Stimulated activated effector memory CD8-positive, alpha-beta T cell treated with anti-CD3 and anti-CD28 coated beads, Interleukin-12 subunit alpha, Interleukin-12 subunit beta, amount 100 ng/mL, for 72 hours (primary cell): ENCODE data around the gene PLSCR1.
"Not testable (repeated sequence)": the region's sequence is repeated elsewhere in the genome, so short reads cannot be mapped to it uniquely, and the experiment has no call there.

ENCODE experiments used
- ATAC-seq: fragments of 150-1000 bp; cut with Tn5 transposase; 2 replicates; pipeline ENCODE4 v1.10.0; 2021
- DNase-seq, 2 donors: peaks; one replicate each; pipeline ENCODE4 v3.0.0; 2021 to 2022; ENCODE audit warnings: low spot score in 2 of 2
- H3K27ac Mint-ChIP-seq: one replicate; pipeline ENCODE4 v1.8.0; 2022; ENCODE audit warnings: mild to moderate bottlenecking, mixed read lengths
- H3K36me3 Mint-ChIP-seq: one replicate; pipeline ENCODE4 v1.8.0; 2022; ENCODE audit warnings: mild to moderate bottlenecking, mixed read lengths
- H3K4me1 Mint-ChIP-seq: one replicate; pipeline ENCODE4 v1.8.0; 2022; ENCODE audit warnings: mixed read lengths
- H3K4me3 Mint-ChIP-seq: one replicate; pipeline ENCODE4 v1.8.0; 2022; ENCODE audit warnings: mild to moderate bottlenecking, mixed read lengths
- H3K9me3 Mint-ChIP-seq: one replicate; pipeline ENCODE4 v1.8.0; 2022; ENCODE audit warnings: mixed read lengths

The PLSCR1 gene

GRCh38 chr3:146507331-146508120 is 36.9 kb downstream of the PLSCR1 start:
- H3K27ac Mint-ChIP-seq, result no peak overlapping the region
- no peaks in the 10 kb centered on the region for H3K9me3 Mint-ChIP-seq
- H3K4me1 Mint-ChIP-seq, result peaks cover 12% of the 10 kb centered on the region
- no peak overlapping the region for H3K4me3 Mint-ChIP-seq
- ATAC-seq (no peak), DNase-seq (no peak)
- peaks cover 9% of the 10 kb centered on the region for H3K36me3 Mint-ChIP-seq

- Mint-ChIP-seq H3K9me3 (no peaks in the 10 kb centered on the region), H3K4me3 (no peak overlapping the region), H3K36me3 (no peaks in the 10 kb centered on the region), H3K4me1 (peaks cover 12% of the 10 kb centered on the region), H3K27ac (no peak overlapping the region)
- DNase-seq, result no peak
- ATAC-seq, result no peak
Measured at GRCh38 chr3:146505516-146505915, 38.9 kb downstream of the PLSCR1 start.

GRCh38 chr3:146504498-146505197 is 39.8 kb downstream of the PLSCR1 start:
- no peaks in the 10 kb centered on the region for H3K36me3 Mint-ChIP-seq
- H3K9me3 Mint-ChIP-seq, result no peaks in the 10 kb centered on the region
- no peak overlapping the region for H3K4me3 Mint-ChIP-seq
- H3K4me1 Mint-ChIP-seq, result peaks cover 12% of the 10 kb centered on the region
- DNase-seq (no peak), ATAC-seq (no peak)
- H3K27ac Mint-ChIP-seq, result no peak overlapping the region

GRCh38 chr3:146503461-146504202 is 40.8 kb downstream of the PLSCR1 start:
- H3K4me1 Mint-ChIP-seq, result peaks cover 12% of the 10 kb centered on the region

GRCh38 chr3:146502887-146503460 is 41.4 kb downstream of the PLSCR1 start:
- Mint-ChIP-seq H3K9me3 (no peaks in the 10 kb centered on the region), H3K27ac (no peak overlapping the region), H3K4me1 (peaks cover 16% of the 10 kb centered on the region), H3K36me3 (no peaks in the 10 kb centered on the region), H3K4me3 (no peak overlapping the region)
- ATAC-seq (no peak), DNase-seq (no peak)

More at GRCh38 chr3:146503461-146504202, 40.8 kb downstream of the PLSCR1 start:
- ATAC-seq (peak; percentile 97), DNase-seq (peak in 1 of 2 donors; percentile 66)
- Mint-ChIP-seq H3K27ac (no peak overlapping the region), H3K9me3 (no peaks in the 10 kb centered on the region), H3K36me3 (no peaks in the 10 kb centered on the region), H3K4me3 (no peak overlapping the region)

- peaks cover 22% of the 10 kb centered on the region for H3K4me1 Mint-ChIP-seq
- no peaks in the 10 kb centered on the region for H3K36me3 Mint-ChIP-seq
- no peaks in the 10 kb centered on the region for H3K9me3 Mint-ChIP-seq
- H3K27ac Mint-ChIP-seq, result no peak overlapping the region
- ATAC-seq, result peak; percentile 56
- H3K4me3 Mint-ChIP-seq, result no peak overlapping the region
- no peak for DNase-seq
Measured at GRCh38 chr3:146501752-146502151, 42.7 kb downstream of the PLSCR1 start.

- no peak for ATAC-seq
- DNase-seq, result no peak
- Mint-ChIP-seq H3K4me1 (peaks cover 22% of the 10 kb centered on the region), H3K9me3 (no peaks in the 10 kb centered on the region), H3K27ac (no peak overlapping the region), H3K36me3 (no peaks in the 10 kb centered on the region), H3K4me3 (no peak overlapping the region)
Measured at GRCh38 chr3:146499701-146500100, 44.7 kb downstream of the PLSCR1 start.

GRCh38 chr3:146498002-146498736 is 46.2 kb downstream of the PLSCR1 start:
- no peak overlapping the region for H3K27ac Mint-ChIP-seq
- peaks cover 11% of the 10 kb centered on the region for H3K4me1 Mint-ChIP-seq
- ATAC-seq (peak; percentile 51), DNase-seq (no peak)
- H3K4me3 Mint-ChIP-seq, result peak overlapping the region; percentile 44
- H3K9me3 Mint-ChIP-seq, result no peaks in the 10 kb centered on the region
- H3K36me3 Mint-ChIP-seq, result no peaks in the 10 kb centered on the region

- peaks cover 11% of the 10 kb centered on the region for H3K4me1 Mint-ChIP-seq
- not testable (repeated sequence) for H3K27ac Mint-ChIP-seq, H3K36me3 Mint-ChIP-seq, H3K4me3 Mint-ChIP-seq, H3K9me3 Mint-ChIP-seq, ATAC-seq, DNase-seq
Measured at GRCh38 chr3:146497145-146497843, 47.1 kb downstream of the PLSCR1 start.

GRCh38 chr3:146496726-146497125 is 47.7 kb downstream of the PLSCR1 start:
- Mint-ChIP-seq H3K4me1 (peaks cover 11% of the 10 kb centered on the region), H3K36me3 (no peaks in the 10 kb centered on the region), H3K4me3 (no peak overlapping the region), H3K9me3 (peaks cover 5% of the 10 kb centered on the region), H3K27ac (no peak overlapping the region)
- DNase-seq (no peak), ATAC-seq (no peak)

- peaks cover 5% of the 10 kb centered on the region for H3K9me3 Mint-ChIP-seq
- H3K4me3 Mint-ChIP-seq, result no peak overlapping the region
- no peak for ATAC-seq
- H3K4me1 Mint-ChIP-seq, result peaks cover 11% of the 10 kb centered on the region
- H3K27ac Mint-ChIP-seq, result no peak overlapping the region
- DNase-seq, result no peak
- H3K36me3 Mint-ChIP-seq, result no peaks in the 10 kb centered on the region
Measured at GRCh38 chr3:146496251-146496650, 48.2 kb downstream of the PLSCR1 start.

GRCh38 chr3:146493761-146494160 is 50.6 kb downstream of the PLSCR1 start:
- Mint-ChIP-seq H3K4me1 (peaks cover 11% of the 10 kb centered on the region), H3K4me3 (no peak overlapping the region)
- ATAC-seq, result no peak

GRCh38 chr3:146493221-146493620 is 51.2 kb downstream of the PLSCR1 start:
- Mint-ChIP-seq H3K36me3 (no peaks in the 10 kb centered on the region), H3K27ac (no peak overlapping the region), H3K9me3 (peaks cover 17% of the 10 kb centered on the region), H3K4me3 (no peak overlapping the region), H3K4me1 (peaks cover 9% of the 10 kb centered on the region)
- ATAC-seq (no peak), DNase-seq (no peak)

More at GRCh38 chr3:146493761-146494160, 50.6 kb downstream of the PLSCR1 start:
- H3K36me3 Mint-ChIP-seq, result no peaks in the 10 kb centered on the region
- no peak for DNase-seq
- H3K27ac Mint-ChIP-seq, result no peak overlapping the region
- H3K9me3 Mint-ChIP-seq, result peaks cover 16% of the 10 kb centered on the region

GRCh38 chr3:146491303-146491702 is 53.1 kb downstream of the PLSCR1 start:
- H3K4me1 Mint-ChIP-seq, result no peaks in the 10 kb centered on the region
- H3K27ac Mint-ChIP-seq, result no peak overlapping the region
- peaks cover 17% of the 10 kb centered on the region for H3K9me3 Mint-ChIP-seq
- no peaks in the 10 kb centered on the region for H3K36me3 Mint-ChIP-seq
- no peak for ATAC-seq
- DNase-seq, result no peak
- no peak overlapping the region for H3K4me3 Mint-ChIP-seq
